Suprapubic skin (tissue), 4 donors: ENCODE data around the gene FATE1. TPM values are rescaled to one million over a fixed set of nuclear protein-coding genes. Genes with fewer than 3 reads are reported as not detected.

ENCODE experiments used
- DNase-seq, 2 donors: peaks; one replicate each; pipeline ENCODE4 v3.0.0-alpha.2; 2019; ENCODE audit warnings: low spot score in 2 of 2
- H3K27ac ChIP-seq: fragments of 200-600 bp; sonication (generic); one replicate; pipeline ENCODE4 v1.5.1; 2019
- H3K27me3 ChIP-seq: fragments of 200-600 bp; sonication (generic); one replicate; pipeline ENCODE4 v1.5.1; 2019
- H3K36me3 ChIP-seq: fragments of 200-600 bp; sonication (generic); one replicate; pipeline ENCODE4 v1.5.1; 2019
- H3K4me1 ChIP-seq: fragments of 200-600 bp; sonication (generic); one replicate; pipeline ENCODE4 v1.5.1; 2019
- H3K4me3 ChIP-seq: fragments of 200-600 bp; sonication (generic); one replicate; pipeline ENCODE4 v1.5.1; 2019; ENCODE audit warnings: mild to moderate bottlenecking
- H3K9me3 ChIP-seq: fragments of 200-600 bp; sonication (generic); one replicate; pipeline ENCODE4 v1.5.1; 2019
- EP300 ChIP-seq: sonication (generic); formaldehyde crosslinking; IDR thresholded peaks from one replicate; pipeline ENCODE4 v1.6.1; 2017; ENCODE audit warnings: antibody characterized with exemption
- POLR2A ChIP-seq, 2 donors: fragments of 450-650 bp; IDR thresholded peaks; one replicate each; pipeline ENCODE4 v1.6.1; 2017; ENCODE audit warnings: antibody characterized with exemption in 2 of 2, mild to moderate bottlenecking in 2 of 2, moderate library complexity in 2 of 2
- POLR2AphosphoS5 ChIP-seq, 3 donors: sonication (generic); formaldehyde crosslinking; IDR thresholded peaks; one replicate each; pipeline ENCODE4 v1.6.1; 2017; ENCODE audit warnings: antibody characterized with exemption in 3 of 3
- WGBS: methylation state at CpG from one replicate; pipeline ENCODE4 v1.1.5; 2018; 5-methylcytosine and 5-hydroxymethylcytosine counted together
- total RNA-seq, 4 donors: library from RNA; depleted of rRNA; stranded (reverse); fragments of >200 nt; gene quantifications; one replicate each; pipeline ENCODE4 v1.1.0, GENCODE V29; 2016
- TF ChIP-seq, protein P1 (sequence below), 2 donors: fragments of 200-600 bp in 1 of 2; fragments of 450-650 bp in 1 of 2; sonication (generic) in 1 of 2; IDR thresholded peaks; one replicate each; pipeline ENCODE4 v1.5.1; 2016 to 2019; ENCODE audit warnings: antibody characterized with exemption in 2 of 2, mild to moderate bottlenecking in 1 of 2, moderate library complexity in 1 of 2

FATE1 gene
- total RNA-seq, 4 donors from 2014 or later = not detected

DNA sequence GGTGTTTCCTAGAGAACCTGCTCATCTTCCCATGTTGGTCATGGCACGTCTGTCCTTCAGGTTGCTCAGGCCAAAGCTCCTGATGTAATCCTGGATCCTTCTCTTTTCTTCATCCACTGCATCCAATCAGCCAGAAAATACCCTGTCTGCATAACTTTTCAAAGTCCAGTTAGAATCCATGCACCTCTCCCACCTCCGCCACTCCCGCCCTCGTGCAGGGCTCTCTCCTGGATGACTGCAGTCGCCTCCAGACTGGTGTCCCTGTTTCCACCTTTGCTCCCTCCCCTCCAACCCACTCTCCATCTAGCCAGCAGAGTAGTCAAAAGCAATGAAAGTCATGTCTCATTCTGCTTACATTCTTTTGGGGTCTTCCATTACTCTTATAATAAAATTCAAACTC lies 34.7 kb downstream of the FATE1 start:
- H3K27me3 ChIP-seq = no peaks in the 10 kb centered on the region
- no peaks in the 10 kb centered on the region for H3K36me3 ChIP-seq
- no peak for DNase-seq
- 89% methylated on average over 5 of the region's 5 CpGs for WGBS
- H3K27ac ChIP-seq = no peak overlapping the region
- H3K4me3 ChIP-seq = no peak overlapping the region
- H3K4me1 ChIP-seq = peaks cover 6% of the 10 kb centered on the region
- TF ChIP-seq POLR2AphosphoS5 (IDR thresholded peaks at IDR 0.05) = no peak
- no peak for TF ChIP-seq POLR2A (IDR thresholded peaks at IDR 0.05)
- no peak for TF ChIP-seq EP300
- no peaks in the 10 kb centered on the region for H3K9me3 ChIP-seq

DNA sequence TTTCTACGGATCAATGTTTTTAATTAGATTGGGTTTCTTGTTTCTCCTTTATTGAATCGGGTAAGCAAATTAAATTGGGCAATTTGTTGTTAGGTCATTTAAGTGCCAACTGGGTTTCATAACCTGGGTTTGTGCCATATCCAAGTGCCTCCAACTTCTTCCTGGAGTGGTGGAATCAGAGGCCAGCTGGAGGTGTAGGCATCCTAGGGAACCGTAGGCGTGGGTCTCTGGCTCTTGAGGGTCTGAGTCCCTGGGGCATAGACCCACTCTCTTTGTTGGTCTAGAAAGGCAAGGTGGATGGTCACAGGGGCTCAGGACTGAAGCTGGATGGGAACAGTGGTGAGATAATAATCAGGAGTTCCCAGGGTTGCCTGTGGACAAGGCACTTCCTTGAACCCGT lies 37.0 kb downstream of the FATE1 start:
- H3K4me1 ChIP-seq = peaks cover 6% of the 10 kb centered on the region
- no peak for DNase-seq
- TF ChIP-seq, protein P1, sequence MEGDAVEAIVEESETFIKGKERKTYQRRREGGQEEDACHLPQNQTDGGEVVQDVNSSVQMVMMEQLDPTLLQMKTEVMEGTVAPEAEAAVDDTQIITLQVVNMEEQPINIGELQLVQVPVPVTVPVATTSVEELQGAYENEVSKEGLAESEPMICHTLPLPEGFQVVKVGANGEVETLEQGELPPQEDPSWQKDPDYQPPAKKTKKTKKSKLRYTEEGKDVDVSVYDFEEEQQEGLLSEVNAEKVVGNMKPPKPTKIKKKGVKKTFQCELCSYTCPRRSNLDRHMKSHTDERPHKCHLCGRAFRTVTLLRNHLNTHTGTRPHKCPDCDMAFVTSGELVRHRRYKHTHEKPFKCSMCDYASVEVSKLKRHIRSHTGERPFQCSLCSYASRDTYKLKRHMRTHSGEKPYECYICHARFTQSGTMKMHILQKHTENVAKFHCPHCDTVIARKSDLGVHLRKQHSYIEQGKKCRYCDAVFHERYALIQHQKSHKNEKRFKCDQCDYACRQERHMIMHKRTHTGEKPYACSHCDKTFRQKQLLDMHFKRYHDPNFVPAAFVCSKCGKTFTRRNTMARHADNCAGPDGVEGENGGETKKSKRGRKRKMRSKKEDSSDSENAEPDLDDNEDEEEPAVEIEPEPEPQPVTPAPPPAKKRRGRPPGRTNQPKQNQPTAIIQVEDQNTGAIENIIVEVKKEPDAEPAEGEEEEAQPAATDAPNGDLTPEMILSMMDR (IDR thresholded peaks at IDR 0.05) = no peak
- TF ChIP-seq EP300 (no peak), POLR2A (IDR thresholded peaks at IDR 0.05) (no peak), POLR2AphosphoS5 (IDR thresholded peaks at IDR 0.05) (no peak)
- H3K27me3 ChIP-seq = no peaks in the 10 kb centered on the region
- 42% methylated on average over 5 of the region's 5 CpGs for WGBS
- H3K36me3 ChIP-seq = no peaks in the 10 kb centered on the region
- H3K9me3 ChIP-seq = no peaks in the 10 kb centered on the region
- no peak overlapping the region for H3K4me3 ChIP-seq
- no peak overlapping the region for H3K27ac ChIP-seq

DNA sequence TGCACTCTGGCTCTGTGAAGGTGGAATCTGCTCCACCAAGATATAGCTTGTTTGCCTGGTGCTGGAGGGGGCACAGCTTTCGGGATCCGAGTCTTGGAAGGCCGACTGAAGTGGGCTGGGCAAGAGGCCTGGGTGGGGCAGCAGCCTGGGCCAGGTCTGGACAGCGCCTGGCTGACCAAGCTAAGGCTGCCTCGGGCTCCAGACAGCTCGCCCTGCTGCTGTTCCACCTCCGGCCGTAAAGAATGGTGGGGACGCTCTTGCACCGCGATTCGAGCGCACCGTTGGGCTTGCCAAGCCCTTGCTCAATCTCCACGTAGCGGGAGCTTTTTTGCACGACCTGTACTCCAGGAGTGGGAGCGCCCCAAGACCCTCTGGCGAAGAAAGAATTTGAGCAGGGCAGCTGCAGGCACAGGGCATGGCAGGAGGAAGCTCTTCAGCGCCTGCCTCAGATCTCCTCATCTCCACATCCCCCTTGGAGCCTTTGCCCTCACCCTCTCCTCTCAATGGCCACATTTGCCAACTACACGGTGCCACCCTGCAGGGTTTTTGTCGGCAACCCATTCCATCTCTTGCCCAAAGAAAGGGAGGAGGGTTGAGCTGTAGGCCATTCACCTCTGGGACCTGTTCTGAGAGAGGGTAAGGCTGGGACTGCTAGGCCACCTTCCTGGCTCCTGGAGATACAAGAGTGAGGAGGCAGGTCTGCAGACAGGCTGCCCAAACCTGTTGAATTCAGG lies 37.6 kb downstream of the FATE1 start:
- H3K27ac ChIP-seq = no peak overlapping the region

DNA sequence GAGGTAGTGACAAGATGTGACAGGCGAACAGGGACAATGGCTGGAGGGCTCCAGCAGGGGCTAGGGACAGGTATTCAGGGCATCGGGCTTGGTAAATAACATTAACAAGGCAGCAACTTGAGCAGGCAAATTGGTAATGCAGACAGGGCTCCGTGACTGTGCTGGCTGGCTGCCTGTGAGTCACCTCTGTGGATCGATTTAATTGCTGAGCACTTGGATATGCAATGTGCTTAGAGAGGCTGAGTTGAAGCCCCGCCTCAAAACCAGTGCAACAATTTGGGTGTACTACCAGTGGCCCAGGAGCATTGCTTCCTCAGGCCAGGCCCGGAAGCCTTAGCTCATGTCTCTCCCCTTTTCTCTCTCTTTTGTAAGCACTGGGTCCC lies 38.2 kb downstream of the FATE1 start:
- H3K36me3 ChIP-seq = no peaks in the 10 kb centered on the region
- peaks cover 6% of the 10 kb centered on the region for H3K4me1 ChIP-seq
- 47% methylated on average over 6 of the region's 6 CpGs for WGBS
- H3K9me3 ChIP-seq = no peaks in the 10 kb centered on the region
- TF ChIP-seq POLR2A (IDR thresholded peaks at IDR 0.05) (no peak), POLR2AphosphoS5 (IDR thresholded peaks at IDR 0.05) (no peak), EP300 (no peak)
- TF ChIP-seq, protein P1 (IDR thresholded peaks at IDR 0.05) = no peak
- H3K4me3 ChIP-seq = no peak overlapping the region
- H3K27me3 ChIP-seq = no peaks in the 10 kb centered on the region
- no peak for DNase-seq
- H3K27ac ChIP-seq = no peak overlapping the region

More for the DNA sequence above, 37.6 kb downstream of the FATE1 start:
- no peak overlapping the region for H3K4me3 ChIP-seq
- peak in 1 of 2 donors; percentile 67 for DNase-seq
- H3K9me3 ChIP-seq = no peaks in the 10 kb centered on the region
- TF ChIP-seq, protein P1 (IDR thresholded peaks at IDR 0.05) = peak; percentile 30 to 72
- TF ChIP-seq EP300 = no peak
- no peaks in the 10 kb centered on the region for H3K27me3 ChIP-seq
- 24% methylated on average over 18 of the region's 22 CpGs for WGBS
- peaks cover 6% of the 10 kb centered on the region for H3K4me1 ChIP-seq
- H3K36me3 ChIP-seq = no peaks in the 10 kb centered on the region

DNA sequence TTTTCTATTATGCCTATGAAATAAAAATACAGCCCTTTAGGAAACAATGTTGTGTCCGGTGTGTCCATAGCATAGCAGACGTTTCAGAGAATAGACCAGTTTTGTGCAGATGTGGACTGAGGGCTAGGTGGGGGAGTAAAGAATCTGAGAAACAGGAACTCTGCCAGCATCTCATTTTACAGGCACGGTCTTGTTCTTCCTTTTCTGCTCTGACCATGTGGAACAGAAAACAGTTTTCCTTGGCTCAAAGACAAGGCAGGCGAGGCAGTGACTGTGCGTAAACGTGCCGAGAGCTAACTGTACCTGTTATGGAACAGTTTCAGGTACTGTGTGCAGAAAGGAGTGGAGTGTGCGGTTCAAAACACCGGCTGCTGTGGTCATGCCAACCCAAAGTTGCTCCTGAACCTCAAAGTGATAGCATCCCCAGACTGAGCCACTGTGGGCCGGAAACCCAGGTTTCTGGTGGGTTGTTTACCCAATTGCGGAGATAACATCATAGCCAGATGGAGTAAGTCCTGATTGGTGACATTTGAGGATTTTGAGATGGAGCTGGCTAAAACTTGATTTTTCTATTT lies 38.9 kb downstream of the FATE1 start:
- 66% methylated on average over 11 of the region's 11 CpGs for WGBS
- DNase-seq = no peak
- H3K27me3 ChIP-seq = no peaks in the 10 kb centered on the region
- no peaks in the 10 kb centered on the region for H3K36me3 ChIP-seq
- no peaks in the 10 kb centered on the region for H3K9me3 ChIP-seq
- H3K27ac ChIP-seq = no peak overlapping the region
- H3K4me1 ChIP-seq = peaks cover 6% of the 10 kb centered on the region
- H3K4me3 ChIP-seq = no peak overlapping the region
- TF ChIP-seq, protein P1 (IDR thresholded peaks at IDR 0.05) = no peak
- no peak for TF ChIP-seq POLR2AphosphoS5 (IDR thresholded peaks at IDR 0.05)
- TF ChIP-seq EP300 = no peak
- TF ChIP-seq POLR2A (IDR thresholded peaks at IDR 0.05) = no peak
